OCI-M2 (cell line): ENCODE data around the gene R3HDM1.
"Not testable (repeated sequence)": the region's sequence is repeated elsewhere in the genome, so short reads cannot be mapped to it uniquely, and the experiment has no call there.

Source experiments
- DNase-seq: peaks from one replicate; lab custom pipeline; 2025; ENCODE audit not compliant: unreplicated experiment; lab: John Stamatoyannopoulos, UW

Gene R3HDM1

GRCh38 chr2:135570884-135571283, 39.6 kb downstream of the R3HDM1 start:
- no peak for DNase-seq

GRCh38 chr2:135573620-135574019, 42.3 kb downstream of the R3HDM1 start:
- DNase-seq, result no peak

- no peak for DNase-seq
Observed at GRCh38 chr2:135581282-135581681, 50.0 kb downstream of the R3HDM1 start.

GRCh38 chr2:135582383-135582782, 51.1 kb downstream of the R3HDM1 start:
- DNase-seq, result no peak

- DNase-seq, result no peak
Observed at GRCh38 chr2:135585586-135585985, 54.3 kb downstream of the R3HDM1 start.

- DNase-seq, result no peak
Observed at GRCh38 chr2:135586148-135586547, 54.9 kb downstream of the R3HDM1 start.

GRCh38 chr2:135587958-135588357, 56.7 kb downstream of the R3HDM1 start:
- no peak for DNase-seq

GRCh38 chr2:135590619-135591260, 59.5 kb downstream of the R3HDM1 start:
- DNase-seq, result no peak

GRCh38 chr2:135600915-135601314, 69.6 kb downstream of the R3HDM1 start:
- no peak for DNase-seq

GRCh38 chr2:135603543-135603942, 72.3 kb downstream of the R3HDM1 start:
- DNase-seq, result no peak

GRCh38 chr2:135607561-135607960, 76.3 kb downstream of the R3HDM1 start:
- DNase-seq, result no peak

GRCh38 chr2:135612319-135612718, 81.0 kb downstream of the R3HDM1 start:
- no peak for DNase-seq

- DNase-seq, result no peak
Observed at GRCh38 chr2:135615404-135615803, 84.1 kb downstream of the R3HDM1 start.

- no peak for DNase-seq
Observed at GRCh38 chr2:135617501-135618015, 86.3 kb downstream of the R3HDM1 start.

- no peak for DNase-seq
Observed at GRCh38 chr2:135620198-135620597, 88.9 kb downstream of the R3HDM1 start.

GRCh38 chr2:135629520-135629919, 98.2 kb downstream of the R3HDM1 start:
- DNase-seq, result no peak

GRCh38 chr2:135630034-135630433, 98.8 kb downstream of the R3HDM1 start:
- DNase-seq, result not testable (repeated sequence)

GRCh38 chr2:135630488-135630887, 99.2 kb downstream of the R3HDM1 start:
- no peak for DNase-seq

GRCh38 chr2:135633582-135633981, 102.3 kb downstream of the R3HDM1 start:
- no peak for DNase-seq

- no peak for DNase-seq
Observed at GRCh38 chr2:135635212-135635835, 104.0 kb downstream of the R3HDM1 start.

- no peak for DNase-seq
Observed at GRCh38 chr2:135636982-135637381, 105.7 kb downstream of the R3HDM1 start.

- no peak for DNase-seq
Observed at GRCh38 chr2:135637456-135638087, 106.3 kb downstream of the R3HDM1 start.
